Memory B cell (primary cell): ENCODE data around the gene KAZALD1.

Source experiments
- ATAC-seq: fragments of 150-1000 bp; cut with Tn5 transposase; 2 replicates; pipeline ENCODE4 v1.10.0; 2021; ENCODE audit warnings: low read depth, mild to moderate bottlenecking, moderate library complexity
- DNase-seq, 2 donors: peaks; one replicate each; pipeline ENCODE4 v3.0.0; 2022; ENCODE audit warnings: low spot score in 2 of 2
- H3K27ac Mint-ChIP-seq: one replicate; pipeline ENCODE4 v1.8.0; 2022; ENCODE audit warnings: mild to moderate bottlenecking, moderate library complexity, mixed read lengths
- H3K27me3 Mint-ChIP-seq: one replicate; pipeline ENCODE4 v1.8.0; 2022; ENCODE audit warnings: mixed read lengths
- H3K36me3 Mint-ChIP-seq: one replicate; pipeline ENCODE4 v1.8.0; 2022; ENCODE audit warnings: mild to moderate bottlenecking, mixed read lengths
- H3K4me1 Mint-ChIP-seq: one replicate; pipeline ENCODE4 v1.8.0; 2022; ENCODE audit warnings: mixed read lengths
- H3K4me3 Mint-ChIP-seq: one replicate; pipeline ENCODE4 v1.8.0; 2022; ENCODE audit warnings: mild to moderate bottlenecking, moderate library complexity, mixed read lengths
- H3K9me3 Mint-ChIP-seq: one replicate; pipeline ENCODE4 v1.8.0; 2022; ENCODE audit warnings: mixed read lengths

KAZALD1 gene

DNA sequence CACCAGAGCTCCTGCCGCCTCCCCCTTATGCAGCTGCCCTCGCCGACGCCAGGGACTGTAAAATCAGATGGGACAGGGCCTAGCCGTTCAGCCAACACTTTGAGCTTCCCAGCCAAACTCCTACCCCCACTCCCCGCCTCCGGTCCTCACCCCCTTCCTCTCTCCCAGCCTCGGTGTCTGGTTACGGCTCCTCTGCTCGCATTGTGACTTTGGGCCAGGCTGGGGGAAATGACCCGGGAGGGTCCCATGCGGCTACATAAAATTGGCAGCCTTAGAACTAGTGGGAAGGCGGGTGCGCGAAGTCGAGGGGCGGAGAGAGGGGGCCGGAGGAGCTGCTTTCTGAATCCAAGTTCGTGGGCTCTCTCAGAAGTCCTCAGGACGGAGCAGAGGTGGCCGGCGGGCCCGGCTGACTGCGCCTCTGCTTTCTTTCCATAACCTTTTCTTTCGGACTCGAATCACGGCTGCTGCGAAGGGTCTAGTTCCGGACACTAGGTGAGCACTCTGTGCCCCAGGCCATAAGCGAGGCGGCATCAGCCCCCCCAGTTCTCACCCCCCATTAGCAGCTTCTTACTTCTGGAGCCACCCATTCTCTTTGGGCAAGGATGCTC, at the start of gene KAZALD1:
KAZALD1 (plus strand) TSS at position 366 of the 608 bp plus-strand sequence. CDS start 604 bp downstream, outside the sequence.
- Mint-ChIP-seq H3K27me3 (peaks cover 9% of the 10 kb centered on the region), H3K9me3 (no peaks in the 10 kb centered on the region), H3K36me3 (no peaks in the 10 kb centered on the region), H3K27ac (peak within 1 kb of the TSS; percentile 86), H3K4me1 (peaks cover 21% of the 10 kb centered on the region), H3K4me3 (peak within 1 kb of the TSS; percentile 93)
- ATAC-seq (no peak), DNase-seq (no peak)

DNA sequence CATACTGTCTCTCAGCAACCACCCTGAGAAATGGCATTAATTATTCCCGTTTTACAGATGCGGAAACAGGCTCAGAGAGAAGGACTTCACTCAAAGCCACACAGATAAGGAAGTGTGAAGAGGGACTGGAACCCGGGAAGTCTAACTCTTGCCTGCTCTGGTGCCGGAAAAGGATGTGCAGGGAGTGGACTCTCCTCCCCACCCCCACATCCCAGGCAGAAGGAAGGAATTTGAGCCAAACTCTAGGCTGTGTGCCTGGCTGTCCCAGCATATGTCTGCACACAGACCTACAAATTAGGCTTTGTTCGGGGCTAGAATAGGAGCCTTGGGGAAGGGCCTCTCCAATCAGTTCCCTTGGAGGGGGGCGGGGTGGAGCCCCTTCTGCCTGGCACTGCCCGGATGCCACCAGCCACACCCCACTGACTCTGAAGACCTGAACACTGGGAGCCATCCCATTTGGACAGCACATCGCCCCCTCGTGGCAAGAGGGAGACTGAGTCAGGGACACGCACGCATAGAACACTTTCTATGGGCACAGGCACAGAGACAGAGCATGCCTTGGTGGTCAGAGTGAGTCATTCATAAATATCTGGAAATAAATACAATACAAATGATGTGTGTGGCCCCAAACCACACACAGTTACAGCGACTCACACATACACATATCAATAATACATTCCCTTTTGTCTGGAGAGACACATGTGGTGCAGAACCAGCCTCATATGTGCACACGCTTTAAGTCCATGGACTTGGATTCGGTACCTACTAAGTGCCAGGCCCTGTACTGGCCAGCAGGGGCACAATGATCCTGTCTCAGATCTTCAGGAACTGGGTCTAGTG, 49.0 kb upstream of the KAZALD1 start:
- Mint-ChIP-seq H3K36me3 (no peaks in the 10 kb centered on the region), H3K4me1 (peaks cover 20% of the 10 kb centered on the region), H3K4me3 (no peak overlapping the region), H3K9me3 (no peaks in the 10 kb centered on the region), H3K27me3 (peaks cover 22% of the 10 kb centered on the region), H3K27ac (no peak overlapping the region)
- DNase-seq (peak; percentile 53), ATAC-seq (peak; percentile 89)

GRCh38 chr10:101013365-101013825, 48.4 kb upstream of the KAZALD1 start:
- Mint-ChIP-seq H3K27ac (no peak overlapping the region), H3K4me1 (peaks cover 26% of the 10 kb centered on the region), H3K9me3 (no peaks in the 10 kb centered on the region), H3K36me3 (no peaks in the 10 kb centered on the region), H3K27me3 (peaks cover 26% of the 10 kb centered on the region), H3K4me3 (no peak overlapping the region)
- DNase-seq (no peak), ATAC-seq (no peak)

GRCh38 chr10:101014230-101014884, 47.4 kb upstream of the KAZALD1 start:
- peaks cover 30% of the 10 kb centered on the region for H3K4me1 Mint-ChIP-seq
- no peaks in the 10 kb centered on the region for H3K36me3 Mint-ChIP-seq
- ATAC-seq (peak; percentile 36), DNase-seq (peak; percentile 67 to 80)
- H3K4me3 Mint-ChIP-seq: no peak overlapping the region
- H3K9me3 Mint-ChIP-seq: no peaks in the 10 kb centered on the region
- peaks cover 28% of the 10 kb centered on the region for H3K27me3 Mint-ChIP-seq
- H3K27ac Mint-ChIP-seq: no peak overlapping the region

- H3K36me3 Mint-ChIP-seq: no peaks in the 10 kb centered on the region
These were observed 46.7 kb upstream of the KAZALD1 start for GRCh38 chr10:101014966-101015581.

DNA sequence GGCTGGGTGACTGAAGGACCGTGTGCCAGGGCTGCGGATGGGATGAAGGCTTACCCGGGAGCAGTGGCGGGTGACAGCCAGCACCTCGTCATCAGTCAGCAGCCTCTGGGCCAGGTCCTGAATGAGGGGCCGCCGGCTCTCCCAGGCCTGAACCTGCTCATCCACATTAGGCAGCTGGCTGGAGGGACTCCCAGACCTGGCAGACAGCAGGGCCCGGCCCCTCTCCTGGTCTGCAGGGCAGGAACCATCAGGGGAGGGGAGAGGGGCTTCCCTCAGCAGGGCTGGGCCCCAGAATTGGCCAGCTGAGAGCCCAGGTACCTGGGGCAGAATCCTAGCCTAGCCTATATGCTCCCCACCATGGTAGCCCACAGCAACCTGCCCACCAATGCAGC, 46.2 kb upstream of the KAZALD1 start:
- H3K27ac Mint-ChIP-seq: no peak overlapping the region
- H3K27me3 Mint-ChIP-seq: peaks cover 30% of the 10 kb centered on the region
- no peaks in the 10 kb centered on the region for H3K9me3 Mint-ChIP-seq
- H3K36me3 Mint-ChIP-seq: no peaks in the 10 kb centered on the region
- DNase-seq: no peak
- no peak overlapping the region for H3K4me3 Mint-ChIP-seq
- ATAC-seq: no peak
- H3K4me1 Mint-ChIP-seq: peaks cover 33% of the 10 kb centered on the region

More at GRCh38 chr10:101014966-101015581, 46.7 kb upstream of the KAZALD1 start:
- Mint-ChIP-seq H3K4me1 (peaks cover 33% of the 10 kb centered on the region), H3K27ac (no peak overlapping the region), H3K4me3 (no peak overlapping the region), H3K9me3 (no peaks in the 10 kb centered on the region), H3K27me3 (peaks cover 30% of the 10 kb centered on the region)
- ATAC-seq (no peak), DNase-seq (no peak)

DNA sequence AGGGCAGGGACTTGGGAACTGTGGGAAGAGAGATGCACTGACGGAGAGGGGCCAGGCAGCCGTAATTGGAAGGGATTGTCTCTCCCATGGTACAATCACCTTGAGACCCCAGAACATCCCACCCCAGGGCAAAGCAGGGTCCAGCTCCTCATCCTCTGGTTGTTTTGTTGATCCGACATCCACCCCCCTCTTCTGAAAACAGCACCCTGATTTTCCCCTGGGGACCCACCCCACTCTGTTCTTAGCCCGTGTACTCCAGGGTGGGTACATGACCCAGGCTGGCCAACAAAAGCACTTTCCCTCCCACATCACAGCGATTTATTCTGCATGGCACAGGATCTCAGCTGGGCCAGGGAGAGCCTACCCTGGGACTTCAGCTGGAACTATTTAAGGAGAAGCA, 45.0 kb upstream of the KAZALD1 start:
- Mint-ChIP-seq H3K36me3 (no peaks in the 10 kb centered on the region), H3K27me3 (peaks cover 30% of the 10 kb centered on the region), H3K27ac (no peak overlapping the region), H3K9me3 (no peaks in the 10 kb centered on the region), H3K4me3 (no peak overlapping the region), H3K4me1 (peaks cover 33% of the 10 kb centered on the region)
- no peak for ATAC-seq
- no peak for DNase-seq

DNA sequence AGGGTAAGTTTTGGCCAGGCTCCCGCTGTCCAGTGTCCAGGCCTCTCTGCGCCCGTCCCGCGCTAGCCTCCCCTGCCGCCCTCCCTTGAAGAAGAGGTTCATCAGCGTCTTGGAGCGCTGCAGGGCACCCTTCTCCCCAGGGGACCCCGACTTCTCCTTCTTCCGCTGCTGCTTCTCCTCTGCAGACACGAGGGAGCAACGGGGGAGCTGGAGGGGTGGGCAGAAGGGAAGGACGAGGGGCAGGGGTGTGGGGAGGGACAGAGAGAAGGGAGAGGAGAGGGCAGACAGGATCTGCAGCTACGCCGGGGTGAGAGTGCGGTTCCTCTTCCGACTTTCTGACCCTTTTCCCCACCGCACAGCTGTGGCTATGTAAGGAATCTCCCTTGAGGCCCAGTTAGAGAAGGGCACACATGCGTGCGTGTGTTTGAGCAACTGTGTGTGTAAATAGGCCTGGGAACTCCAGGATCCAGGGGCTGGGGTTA, 43.6 kb upstream of the KAZALD1 start:
- H3K36me3 Mint-ChIP-seq: no peaks in the 10 kb centered on the region
- peak; percentile 75 for ATAC-seq
- peaks cover 30% of the 10 kb centered on the region for H3K27me3 Mint-ChIP-seq
- peaks cover 28% of the 10 kb centered on the region for H3K4me1 Mint-ChIP-seq
- H3K4me3 Mint-ChIP-seq: peak overlapping the region; percentile 61
- peak overlapping the region; percentile 62 for H3K27ac Mint-ChIP-seq
- H3K9me3 Mint-ChIP-seq: no peaks in the 10 kb centered on the region
- DNase-seq: peak in 1 of 2 donors; percentile 35

DNA sequence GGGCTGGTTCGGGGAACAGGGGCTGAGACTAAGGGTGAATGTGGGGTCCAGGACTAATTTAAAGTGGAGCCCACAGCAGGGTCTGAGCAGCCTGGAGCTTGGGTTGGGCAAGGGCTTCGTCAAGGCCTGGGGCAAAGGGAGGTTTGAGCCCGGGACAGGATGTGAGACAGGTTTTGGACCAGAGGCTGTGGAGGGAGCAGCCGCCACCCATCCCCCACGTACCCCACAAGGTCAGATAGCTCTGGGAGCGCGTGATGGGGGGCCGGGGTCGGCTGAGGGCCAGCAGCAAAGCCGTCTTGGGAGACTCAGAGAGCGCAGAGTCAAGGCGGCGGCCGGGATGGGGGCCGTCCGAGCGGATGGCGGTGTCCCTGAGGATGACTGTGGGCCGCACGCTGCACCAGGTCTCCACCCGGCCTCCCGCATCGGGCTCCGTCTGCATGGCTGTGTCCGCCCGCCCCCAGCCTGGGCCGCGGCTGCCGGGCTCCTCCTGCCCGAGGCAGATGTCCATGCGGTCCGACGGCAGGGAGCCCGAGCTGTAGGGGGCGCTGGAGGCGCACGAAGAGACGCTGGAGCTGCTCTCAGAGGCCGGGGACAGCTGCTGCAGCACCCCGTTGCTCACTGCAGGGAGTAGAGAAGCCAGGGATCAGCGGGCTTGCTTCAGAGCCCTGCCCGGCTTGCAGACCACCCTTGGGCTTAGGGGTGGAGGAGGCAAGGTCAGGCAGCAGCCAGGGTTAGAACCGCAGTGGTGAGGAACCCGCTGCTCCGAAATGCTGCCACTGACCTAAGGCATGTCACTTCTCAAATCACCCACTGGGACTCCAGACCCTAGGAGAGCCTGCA, 43.0 kb upstream of the KAZALD1 start:
- H3K4me3 Mint-ChIP-seq: peak overlapping the region; percentile 61
- peak; percentile 66 for ATAC-seq
- H3K27ac Mint-ChIP-seq: peak overlapping the region; percentile 62
- DNase-seq: peak; percentile 51 to 60
- peaks cover 27% of the 10 kb centered on the region for H3K27me3 Mint-ChIP-seq
- no peaks in the 10 kb centered on the region for H3K36me3 Mint-ChIP-seq
- no peaks in the 10 kb centered on the region for H3K9me3 Mint-ChIP-seq
- H3K4me1 Mint-ChIP-seq: peaks cover 24% of the 10 kb centered on the region

DNA sequence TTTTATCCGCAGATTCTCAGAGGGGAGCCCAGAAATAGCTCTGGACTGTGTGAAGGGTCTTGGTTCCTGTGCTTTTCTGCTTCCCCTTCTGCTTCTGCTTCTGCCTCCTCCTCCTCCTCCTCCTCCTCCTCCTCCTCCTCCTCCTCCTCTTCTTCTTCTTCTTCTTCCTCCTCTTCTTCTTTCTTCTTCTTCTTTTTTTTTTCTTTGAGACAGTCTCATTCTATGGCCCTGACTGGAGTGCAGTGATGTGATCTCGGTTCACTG, 42.4 kb upstream of the KAZALD1 start:
- no peaks in the 10 kb centered on the region for H3K9me3 Mint-ChIP-seq
- H3K27me3 Mint-ChIP-seq: peaks cover 25% of the 10 kb centered on the region

DNA sequence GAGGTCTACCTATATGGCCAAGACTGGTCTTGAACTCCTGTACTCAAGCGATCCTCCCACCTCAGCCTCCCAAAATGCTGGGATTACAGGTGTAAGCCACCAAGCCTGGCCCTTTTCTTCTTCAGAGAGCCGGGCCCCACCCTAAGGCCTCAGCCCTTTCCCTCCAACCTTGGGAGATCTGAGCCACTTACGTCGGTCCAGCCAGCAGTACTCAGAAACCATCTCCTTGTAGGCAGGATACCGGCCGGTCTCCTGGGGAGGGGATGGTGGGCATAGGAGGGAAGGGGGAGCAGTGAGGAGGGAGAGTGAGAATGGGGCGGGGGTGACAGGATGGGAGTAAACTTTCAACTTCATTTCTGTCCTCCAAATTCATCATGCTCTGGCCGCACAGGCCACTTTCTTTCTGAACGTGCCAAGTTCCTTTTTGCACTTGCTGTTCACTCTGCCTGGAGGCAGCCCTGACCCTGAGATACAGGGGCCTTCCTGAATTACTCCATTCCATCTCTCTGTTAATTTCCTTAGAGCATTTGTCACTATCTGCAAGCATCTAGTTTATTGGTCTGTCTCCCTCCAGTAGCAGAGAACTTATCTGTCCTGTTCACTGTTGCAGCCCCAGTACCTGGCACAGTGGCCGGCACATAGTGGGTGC, 41.2 kb upstream of the KAZALD1 start:
- no peak overlapping the region for H3K27ac Mint-ChIP-seq
- H3K4me3 Mint-ChIP-seq: no peak overlapping the region
- no peaks in the 10 kb centered on the region for H3K36me3 Mint-ChIP-seq
- DNase-seq (no peak), ATAC-seq (no peak)
- H3K9me3 Mint-ChIP-seq: no peaks in the 10 kb centered on the region
- H3K27me3 Mint-ChIP-seq: peaks cover 19% of the 10 kb centered on the region
- peaks cover 18% of the 10 kb centered on the region for H3K4me1 Mint-ChIP-seq

More for the DNA sequence above, 42.4 kb upstream of the KAZALD1 start:
- H3K4me3 Mint-ChIP-seq: peak overlapping the region; percentile 60
- peaks cover 21% of the 10 kb centered on the region for H3K4me1 Mint-ChIP-seq
- ATAC-seq: no peak
- H3K27ac Mint-ChIP-seq: no peak overlapping the region
- H3K36me3 Mint-ChIP-seq: no peaks in the 10 kb centered on the region
- DNase-seq: no peak

DNA sequence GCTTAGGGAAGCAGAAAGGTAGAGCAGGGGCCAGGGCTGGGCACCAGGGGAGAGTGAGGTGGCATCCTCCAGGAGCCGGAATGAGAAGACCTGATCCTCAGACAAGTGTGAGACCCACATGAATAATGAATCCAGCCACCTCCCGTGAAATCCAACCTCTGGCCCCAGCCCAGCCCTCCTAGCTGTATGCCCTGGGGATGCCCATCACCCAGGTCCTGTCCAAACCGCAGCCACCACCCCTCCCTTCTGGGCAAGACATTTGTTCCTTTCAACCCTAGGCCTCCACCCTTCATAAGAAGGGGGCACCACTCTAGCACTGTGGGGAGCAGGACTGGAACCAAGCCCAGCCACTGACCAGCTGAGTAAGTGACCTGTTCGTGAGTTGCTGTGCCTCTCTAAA, 40.5 kb upstream of the KAZALD1 start:
- peaks cover 16% of the 10 kb centered on the region for H3K4me1 Mint-ChIP-seq
- no peak overlapping the region for H3K27ac Mint-ChIP-seq
- ATAC-seq: no peak
- no peaks in the 10 kb centered on the region for H3K36me3 Mint-ChIP-seq
- H3K4me3 Mint-ChIP-seq: no peak overlapping the region
- no peak for DNase-seq
- H3K9me3 Mint-ChIP-seq: no peaks in the 10 kb centered on the region
- H3K27me3 Mint-ChIP-seq: peaks cover 15% of the 10 kb centered on the region
